HG03432 (cell line): ENCODE measurements around the gene NCOR2.

Experiments used
- ATAC-seq: cut with Tn5 transposase; IDR thresholded peaks from one replicate; pipeline ENCODE4 v1.9.1; 2021; ENCODE audit warnings: mild to moderate bottlenecking, moderate library complexity; ENCODE audit not compliant: unreplicated experiment

The NCOR2 gene

DNA sequence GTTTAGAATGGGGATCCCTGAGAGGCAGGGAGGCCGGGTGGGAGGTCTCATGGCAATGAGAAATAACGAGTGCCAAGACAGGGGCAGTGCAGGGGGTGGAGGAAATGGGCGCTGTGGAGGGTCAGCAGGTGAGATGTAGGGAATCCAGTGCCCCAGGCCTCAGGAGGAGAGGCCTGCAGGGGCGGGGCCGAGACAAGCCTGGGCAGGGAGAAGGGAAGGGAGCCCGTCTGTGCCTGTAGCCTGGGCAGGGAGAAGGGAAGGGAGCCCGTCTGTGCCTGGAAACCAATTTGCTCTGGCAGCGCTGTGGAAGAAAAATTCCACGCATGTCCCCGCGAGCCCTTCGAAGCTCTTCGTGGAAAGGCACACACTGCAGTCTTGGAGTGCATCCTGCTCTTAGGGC lies 10.6 kb upstream of the NCOR2 start:
- no peak for ATAC-seq

DNA sequence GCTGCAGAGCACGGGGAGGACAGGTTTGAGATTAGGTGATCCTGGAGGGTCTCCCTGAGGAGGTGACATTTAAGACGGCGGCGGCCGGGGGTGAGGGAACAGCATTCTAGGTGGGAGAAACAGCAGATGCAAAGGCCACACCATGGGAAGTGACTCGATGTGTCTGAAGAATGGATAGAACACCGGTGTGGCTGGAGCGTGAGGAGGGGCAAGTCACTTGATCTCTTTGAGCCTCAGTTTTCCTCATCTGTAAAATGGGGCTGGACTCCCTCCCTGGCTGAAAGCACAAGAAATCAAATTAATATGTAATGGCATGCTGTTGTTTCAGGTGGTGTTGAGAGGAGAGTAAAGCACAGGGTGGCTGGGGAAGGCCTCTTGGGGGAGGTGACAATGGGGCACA lies 10.0 kb upstream of the NCOR2 start:
- ATAC-seq: no peak

DNA sequence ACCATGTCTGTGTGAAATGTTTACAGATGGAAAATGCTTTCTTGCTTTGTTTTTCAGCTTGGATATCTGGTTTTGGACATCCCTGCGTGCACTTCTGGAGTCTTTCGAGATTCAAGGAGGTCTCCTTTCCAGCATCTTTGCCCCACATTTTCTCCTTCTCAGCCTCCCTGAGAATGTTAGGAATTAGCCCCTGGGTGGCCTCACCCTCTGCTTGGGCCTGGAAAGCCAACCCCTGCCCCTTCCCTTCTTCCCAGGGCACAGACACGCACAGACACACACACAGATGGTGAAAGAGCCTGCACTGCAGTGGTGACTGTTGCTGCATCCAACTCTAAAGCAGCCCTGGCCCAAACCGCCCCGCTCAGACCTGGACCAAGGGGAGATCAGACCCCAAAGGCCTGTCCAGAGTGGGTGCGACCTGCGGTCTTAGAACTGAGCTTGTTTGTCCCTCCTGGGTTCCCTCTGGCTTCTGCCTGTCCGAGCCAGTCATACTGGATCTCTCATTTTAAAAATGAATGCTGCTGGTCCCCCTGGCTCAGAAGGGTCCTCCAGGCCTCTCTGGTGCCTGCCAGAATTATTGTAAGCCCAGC lies 8.7 kb upstream of the NCOR2 start:
- no peak for ATAC-seq

DNA sequence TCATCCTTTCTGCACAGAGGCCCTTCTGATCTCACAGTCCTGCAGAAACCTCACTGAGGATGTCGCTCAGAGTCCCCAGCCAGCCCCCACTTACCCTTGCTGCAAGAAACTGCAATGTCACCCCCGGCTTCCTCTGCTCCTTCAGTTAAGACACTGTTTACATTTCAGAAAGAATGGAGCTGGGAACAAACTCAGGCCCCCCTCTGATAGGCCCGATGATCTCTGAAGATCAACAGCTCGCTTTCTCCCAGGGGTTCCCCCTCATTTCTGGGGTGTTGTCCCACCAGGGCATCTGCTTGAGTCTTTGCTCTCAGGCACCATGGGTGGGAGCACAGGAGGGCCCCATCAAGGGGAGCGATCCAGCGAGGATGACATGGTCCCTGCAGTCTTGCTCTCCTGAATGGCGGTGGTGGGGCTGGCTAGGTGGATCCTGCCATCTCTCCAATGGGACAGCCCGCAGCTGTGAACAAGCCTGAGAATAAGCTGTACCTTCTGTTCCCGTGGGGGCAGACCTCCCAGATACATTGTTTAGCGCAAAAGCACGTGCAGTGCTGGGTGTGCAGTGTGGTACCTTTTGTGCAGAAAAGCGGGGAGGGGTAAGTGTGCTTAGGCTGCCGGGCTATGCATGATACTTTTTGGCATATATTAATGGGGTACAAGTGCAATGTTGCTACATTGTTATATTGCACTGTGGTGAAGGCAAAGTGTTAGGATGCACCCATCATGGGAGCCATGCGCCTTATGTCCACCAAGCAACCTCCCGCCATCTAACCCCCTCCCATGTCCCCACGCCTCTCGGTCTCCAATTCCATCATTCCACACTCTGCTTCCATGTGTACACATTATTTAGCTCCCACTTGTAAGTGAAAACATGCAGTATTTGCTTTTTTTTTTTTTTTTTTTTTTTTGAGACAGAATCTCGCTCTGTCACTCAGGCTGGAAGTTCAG lies 6.7 kb upstream of the NCOR2 start:
- no peak for ATAC-seq

DNA sequence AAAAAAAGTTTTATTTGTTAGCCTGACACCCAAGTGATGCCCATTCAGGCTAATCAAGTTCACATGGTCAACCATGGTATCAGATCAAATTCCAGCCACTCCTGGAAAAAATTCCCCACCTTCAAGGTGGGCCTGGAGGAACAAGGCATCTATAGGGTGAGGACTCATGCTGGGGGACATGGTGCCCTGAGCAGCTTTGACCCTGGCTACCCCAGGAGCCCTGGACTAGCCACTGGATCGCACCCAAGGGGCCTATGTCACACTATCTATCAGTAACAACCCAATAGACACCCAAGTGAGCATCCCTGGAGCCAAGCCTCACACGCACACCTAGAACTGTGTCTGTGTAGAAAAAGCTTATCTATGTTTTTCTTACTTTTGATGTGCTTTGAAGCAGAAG lies 4.1 kb upstream of the NCOR2 start:
- ATAC-seq: no peak

DNA sequence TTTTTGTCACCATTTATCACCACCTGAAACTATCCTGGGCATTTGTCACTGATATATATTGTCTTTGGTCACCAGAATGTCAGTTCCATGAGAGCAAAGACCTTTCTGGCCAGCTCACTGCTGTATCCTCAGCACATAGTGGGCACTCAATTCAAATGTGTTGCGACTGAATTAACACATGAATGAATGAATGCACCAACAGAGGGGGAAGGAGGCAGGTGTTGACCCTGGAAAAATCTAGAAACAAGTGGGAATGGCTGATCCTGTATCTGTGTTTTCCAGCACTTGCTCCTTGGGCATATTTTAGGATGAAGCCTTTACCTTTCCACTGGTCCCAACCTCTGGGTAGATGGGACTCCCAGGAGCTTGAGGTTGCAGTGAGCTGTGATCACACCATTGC lies 3.4 kb upstream of the NCOR2 start:
- ATAC-seq: no peak

DNA sequence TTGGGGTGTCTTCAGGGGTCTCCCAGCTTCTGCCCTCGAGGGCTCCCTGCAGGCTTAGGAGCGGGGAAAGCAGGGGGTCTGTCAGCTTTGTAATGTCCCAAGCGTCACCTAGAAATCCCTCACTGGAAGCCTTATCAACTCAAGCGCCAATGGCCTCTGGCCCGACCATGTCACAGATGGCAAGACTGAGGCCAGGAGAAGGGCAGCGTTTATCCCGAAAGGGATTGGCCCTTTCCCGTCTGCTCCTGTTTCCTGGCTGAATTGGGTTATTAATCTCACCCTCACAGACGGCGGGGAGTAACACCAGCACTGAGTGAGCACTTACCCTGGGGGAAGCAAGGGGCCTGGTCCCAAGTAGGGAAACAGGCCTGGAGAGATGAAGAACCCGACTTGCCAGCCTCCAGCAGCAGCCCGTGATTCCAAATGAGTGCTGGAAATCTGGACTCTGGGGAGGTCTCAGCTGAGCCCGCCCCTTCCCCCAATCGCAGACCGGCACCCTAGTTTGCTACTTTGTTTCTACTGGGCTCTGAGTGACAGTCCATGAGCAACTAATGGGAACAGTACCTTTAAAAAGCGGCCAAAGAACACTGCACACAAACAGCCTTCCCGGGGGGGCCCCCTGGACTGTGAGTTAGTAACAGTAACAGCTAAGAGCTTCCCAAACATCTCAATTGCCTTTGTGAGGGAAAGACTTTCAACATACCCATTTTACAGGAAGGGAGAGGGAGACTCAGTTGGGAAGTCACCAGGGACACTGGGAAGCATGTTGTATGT lies 2.1 kb upstream of the NCOR2 start:
- no peak for ATAC-seq

DNA sequence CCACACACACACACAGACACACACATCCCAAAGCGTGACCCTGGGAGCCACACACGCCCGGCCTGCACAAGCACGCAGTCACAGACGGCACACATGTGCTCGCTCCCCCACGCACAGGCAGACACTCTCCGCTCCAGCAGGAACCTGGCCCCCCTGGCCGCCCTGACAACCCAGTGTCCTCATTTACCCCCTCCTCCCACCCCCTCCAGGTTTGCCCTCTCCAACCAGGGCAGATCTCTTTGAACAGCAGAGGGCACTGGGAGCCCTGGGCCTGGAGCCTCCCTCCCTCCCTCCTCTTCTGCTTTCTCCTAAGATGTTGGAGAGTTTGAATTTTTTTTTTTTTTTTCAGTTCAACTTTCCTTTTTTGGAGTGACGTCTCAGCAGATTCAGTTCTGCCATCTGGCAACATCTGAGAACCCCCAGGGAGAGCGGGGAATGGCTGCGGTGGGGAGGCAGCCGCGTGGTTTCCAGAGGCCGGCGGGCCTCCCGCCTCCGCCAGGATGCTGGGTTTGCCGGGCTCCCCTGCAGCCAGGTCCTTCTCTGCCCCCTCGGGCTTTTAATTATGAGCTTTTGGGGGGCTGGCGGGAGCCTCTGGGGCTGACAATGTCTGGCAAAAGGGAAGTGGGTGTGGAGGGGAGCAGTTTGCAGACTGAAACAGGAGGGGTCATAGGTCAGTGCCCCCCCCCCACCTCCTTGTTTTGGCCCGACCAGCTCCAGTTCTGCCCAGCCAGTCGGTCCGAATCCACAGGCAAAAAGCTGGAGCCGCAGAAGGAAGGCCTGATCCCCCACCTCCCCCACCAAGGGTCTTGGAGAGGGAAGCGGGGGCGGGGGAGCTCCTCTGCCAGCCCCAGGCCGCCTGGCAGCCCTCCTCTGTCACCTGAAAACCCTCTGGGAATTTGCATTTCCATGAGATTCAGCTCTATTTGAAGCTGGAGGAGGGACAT lies 1.3 kb upstream of the NCOR2 start:
- peak; percentile 31 for ATAC-seq

DNA sequence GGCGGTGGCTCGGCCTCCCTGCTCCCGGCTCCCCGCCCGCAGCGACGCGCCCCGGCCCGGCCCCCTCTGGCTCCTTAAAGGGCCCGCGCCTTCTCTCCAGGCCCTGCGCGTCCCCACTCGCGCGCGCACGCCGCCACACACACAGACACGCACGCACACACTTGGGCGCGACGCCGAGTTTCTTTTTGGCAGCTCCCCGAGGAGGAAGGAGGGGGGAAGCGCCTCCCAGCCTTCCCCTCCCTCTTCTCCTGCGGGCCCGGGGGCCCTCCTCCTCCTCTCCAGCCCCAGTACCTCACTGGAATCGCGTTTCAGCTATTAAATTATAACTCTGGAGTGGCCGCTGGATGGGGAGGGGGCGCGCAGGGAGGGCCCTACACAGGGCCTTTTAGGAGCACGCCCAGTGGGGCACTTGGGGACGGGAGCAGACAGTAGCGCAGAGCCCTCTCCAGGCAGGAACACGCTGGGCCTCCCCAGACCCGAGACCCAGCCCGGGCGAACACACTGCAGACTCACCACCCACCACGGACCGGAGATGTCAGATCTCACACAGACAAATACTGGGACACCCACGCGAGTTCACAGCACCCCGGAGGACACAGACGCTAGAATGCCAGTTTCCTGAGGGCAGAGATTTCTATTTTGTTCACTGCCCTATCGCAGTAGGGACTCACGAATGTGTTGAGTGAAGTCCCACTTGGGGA lies 411 bp upstream of the NCOR2 start:
- ATAC-seq: peak; percentile 64

DNA sequence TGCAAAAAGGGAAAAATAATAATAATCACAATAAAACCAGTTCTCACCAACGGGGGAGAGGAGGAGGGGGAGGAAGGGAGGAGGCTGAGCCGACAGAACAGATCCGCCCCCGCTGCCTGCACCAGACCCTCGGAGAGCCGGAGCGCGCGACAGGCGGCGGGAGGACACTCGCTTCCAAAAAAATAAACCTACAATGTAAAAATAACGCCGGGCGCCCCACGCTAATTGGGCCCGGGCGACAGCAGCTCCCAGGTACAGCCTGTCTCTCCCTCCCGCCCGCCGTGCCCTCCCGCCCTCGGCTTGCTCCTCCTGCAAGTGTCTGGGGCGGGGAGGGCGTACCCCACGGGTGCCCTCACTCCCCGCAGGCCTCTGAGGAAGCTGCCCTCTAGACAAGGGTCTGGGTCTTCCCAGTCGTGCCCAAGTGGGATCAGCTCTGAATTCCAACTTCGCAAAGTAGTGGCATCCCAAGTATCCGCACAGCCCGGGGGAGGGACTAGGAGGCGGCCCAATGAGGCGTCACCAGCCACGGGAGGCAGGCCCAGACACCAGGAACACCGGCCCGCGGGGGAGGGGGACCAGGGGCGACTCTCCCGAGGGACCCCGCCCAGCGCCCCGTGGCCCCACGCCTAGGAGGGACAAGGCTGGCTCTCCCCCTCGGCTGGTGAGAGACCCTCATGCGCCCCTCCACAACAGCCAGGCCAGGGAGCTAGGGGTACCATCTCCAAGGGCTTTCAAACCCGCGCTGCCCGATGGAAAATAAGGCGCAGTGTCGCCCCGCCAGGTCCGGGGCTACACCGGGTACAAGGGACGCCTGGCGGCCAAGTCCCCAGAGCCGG lies 1.0 kb downstream of the NCOR2 start:
- ATAC-seq: peak; percentile 47

DNA sequence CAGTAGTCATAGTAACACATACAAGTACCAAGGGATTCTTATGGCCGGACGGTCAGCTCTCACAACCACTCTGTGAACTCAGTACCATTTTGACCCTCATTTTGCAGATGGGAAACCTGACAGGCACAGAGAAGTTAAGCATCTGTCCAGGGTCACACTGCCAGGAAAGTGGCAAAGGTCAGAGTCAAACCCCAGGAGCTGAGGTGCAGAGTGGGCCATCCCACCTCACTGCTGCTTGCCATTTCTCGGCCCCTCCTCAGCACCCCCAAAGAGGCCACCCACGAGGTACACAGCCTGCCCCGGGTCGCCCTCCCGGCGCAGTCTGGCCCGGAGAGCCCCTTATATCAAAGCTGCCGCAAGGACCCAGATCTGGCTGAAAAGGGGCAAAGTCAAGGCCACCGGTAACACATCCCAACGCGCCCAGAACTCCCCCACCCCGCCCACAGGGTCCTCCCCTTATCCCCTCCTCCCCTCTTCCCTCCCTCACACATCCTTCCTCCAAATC lies 1.7 kb downstream of the NCOR2 start:
- ATAC-seq: no peak

DNA sequence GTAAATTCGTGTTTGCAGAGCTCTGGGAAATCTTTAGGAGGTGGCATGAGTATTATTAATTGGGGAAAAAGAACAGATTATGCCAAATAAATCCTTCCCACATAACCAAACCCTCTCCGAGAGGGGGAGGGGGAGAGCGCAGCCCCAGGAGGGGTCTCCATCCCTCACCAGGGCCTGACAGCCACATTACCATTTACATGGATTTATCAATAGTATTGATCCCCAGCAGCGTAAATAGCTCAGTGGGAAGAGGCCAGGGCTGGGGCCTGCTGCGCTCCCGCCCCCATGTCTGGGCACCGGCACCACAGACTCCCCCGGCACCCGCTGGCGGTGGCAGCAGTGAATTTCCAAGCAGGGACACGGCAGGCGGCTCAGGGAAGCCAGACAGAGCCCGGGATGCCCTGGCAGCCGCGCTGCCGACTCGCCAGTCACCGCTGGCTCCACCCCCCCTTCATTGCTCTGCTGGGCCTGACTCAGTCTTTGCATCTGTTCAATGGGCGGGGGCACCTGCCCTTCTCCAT lies 2.4 kb downstream of the NCOR2 start:
- no peak for ATAC-seq

DNA sequence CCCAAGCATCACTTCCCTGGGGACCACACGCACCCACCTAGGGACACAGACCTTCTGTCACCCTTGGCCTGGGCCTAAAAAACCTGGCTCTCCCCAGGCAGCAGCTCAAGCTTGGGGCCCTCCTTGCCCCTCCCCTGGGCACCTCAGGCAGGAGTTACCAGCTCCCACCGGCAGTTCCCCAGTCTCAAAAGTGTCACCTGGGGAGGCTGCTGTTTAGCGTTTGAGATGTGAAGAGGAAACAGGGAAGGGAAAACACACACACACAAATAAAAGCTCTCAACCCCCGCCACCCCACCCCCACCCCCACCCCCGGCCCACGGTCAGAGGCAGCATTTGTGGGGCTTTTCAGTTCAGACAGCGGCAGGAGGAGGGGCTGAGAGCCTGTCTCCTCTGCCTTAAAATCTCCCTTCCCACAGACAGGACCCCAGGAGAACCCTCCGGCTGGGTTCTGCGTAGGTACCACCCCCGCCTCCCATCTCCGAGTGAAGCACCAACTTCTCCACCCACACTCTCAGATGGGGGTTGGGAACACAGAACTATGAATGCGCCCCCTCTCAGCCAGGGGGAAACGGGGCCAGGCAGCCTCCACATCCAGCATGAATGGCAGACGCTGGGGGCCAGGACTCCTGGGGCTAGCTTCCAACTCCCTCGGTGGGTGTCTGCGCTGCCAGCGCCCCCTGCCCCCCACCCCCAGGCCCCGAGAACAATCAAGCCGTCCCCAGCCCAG lies 3.0 kb downstream of the NCOR2 start:
- no peak for ATAC-seq

DNA sequence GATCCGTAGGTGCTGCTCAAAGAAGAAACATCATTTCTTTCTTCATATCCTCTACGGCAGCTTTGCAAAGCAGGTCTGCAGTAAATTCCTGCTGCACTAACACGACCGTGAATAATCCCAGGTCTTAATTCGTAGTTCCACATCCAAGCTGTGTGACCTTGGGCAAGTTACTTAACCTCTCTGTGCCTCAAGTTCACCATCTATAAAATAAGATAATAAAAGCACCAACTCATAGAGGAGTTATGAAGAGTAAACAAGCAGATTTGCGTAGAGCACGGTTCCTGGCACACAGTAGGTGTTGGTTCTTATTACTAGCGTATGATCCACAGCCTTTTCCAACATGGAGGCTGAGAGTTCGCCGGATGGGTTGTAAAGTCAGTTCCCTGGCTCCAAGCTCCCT lies 3.6 kb downstream of the NCOR2 start:
- ATAC-seq: no peak

DNA sequence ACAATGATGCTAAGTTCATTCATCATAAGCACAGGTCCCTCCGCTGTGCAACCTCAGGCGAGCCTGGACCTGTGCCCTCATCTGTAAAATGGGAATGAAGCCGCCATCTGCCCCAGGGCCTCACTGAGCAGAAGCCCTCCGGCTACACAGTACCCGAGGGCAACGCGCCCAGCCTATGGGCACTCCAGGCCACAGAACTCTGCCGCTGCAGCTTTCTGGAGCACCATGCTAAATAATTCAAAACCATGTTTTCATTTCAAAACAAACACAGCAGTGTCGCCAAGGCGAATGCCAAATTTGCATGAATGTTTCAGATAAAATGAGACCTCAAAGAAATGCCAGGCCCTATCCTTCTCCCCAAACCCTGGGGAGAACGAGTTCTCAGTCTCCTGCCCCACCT lies 4.0 kb downstream of the NCOR2 start:
- ATAC-seq: no peak

DNA sequence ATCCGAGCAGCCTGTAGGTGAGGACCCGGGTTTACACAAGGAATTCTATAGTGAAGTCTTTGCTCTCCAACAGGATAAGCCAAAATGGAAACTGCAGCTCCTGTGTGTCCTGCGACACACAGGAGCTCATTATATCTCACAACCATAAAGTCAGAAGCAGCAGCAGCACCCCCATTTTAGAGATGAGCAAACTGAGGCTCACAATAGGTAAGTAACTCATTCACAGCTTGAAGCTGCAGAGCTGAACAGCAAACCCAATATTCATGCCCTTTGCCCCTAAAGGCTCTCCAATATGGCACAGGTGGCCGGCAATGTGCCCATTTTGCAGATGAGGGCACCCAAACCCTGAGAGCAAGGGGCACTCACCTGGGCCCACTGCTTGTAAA lies 4.6 kb downstream of the NCOR2 start:
- ATAC-seq: no peak

DNA sequence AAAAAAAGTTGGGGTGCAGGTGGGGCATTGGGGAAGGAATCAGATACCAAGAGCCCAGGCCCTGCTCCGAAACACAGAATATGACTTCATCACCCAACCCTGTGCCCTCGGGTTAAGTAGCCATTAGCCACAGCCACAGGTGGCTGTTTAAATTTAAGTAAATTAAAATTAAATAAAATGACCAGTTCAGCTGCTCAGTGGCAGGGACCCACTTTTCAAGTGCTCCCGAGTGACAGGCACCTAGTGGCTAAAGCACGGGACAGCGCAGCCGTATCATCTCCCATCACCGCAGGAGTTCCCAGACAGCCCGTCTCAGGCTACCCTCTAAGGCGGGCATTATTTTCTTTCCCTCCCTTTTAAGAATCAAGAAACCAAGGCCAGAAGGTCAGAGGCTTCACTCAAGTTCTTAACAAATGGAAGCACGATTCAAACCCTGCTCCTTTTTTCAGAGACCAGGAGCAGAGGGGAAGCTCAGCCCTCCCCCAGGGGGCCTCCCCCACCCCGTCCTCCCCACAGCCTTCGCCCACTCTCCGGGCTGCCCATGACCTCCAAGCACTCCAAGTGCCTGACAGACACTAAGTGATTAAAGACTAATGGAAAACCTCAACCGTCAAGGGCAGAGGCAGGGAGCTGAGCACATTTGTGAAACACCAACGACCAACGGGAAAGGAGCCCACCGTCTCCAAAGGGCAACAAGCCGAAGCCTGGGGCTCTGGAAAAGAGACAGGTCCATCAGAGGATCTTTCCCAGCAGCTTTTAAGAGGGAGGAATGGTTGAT lies 5.2 kb downstream of the NCOR2 start:
- no peak for ATAC-seq
